NCI-H446 (cell line): ENCODE data around the gene PBX3.

Experiments used
- DNase-seq, 2 experiments: peaks; one replicate each; lab custom pipeline; 2025; lab: John Stamatoyannopoulos, UW

PBX3 gene

GRCh38 chr9:125996791-125997190 is 249.6 kb downstream of the PBX3 start:
- no peak for DNase-seq

- DNase-seq: no peak
Observed at GRCh38 chr9:125997196-125997823, 250.1 kb downstream of the PBX3 start.

- DNase-seq: no peak
Observed at GRCh38 chr9:125998837-125999503, 251.8 kb downstream of the PBX3 start.

GRCh38 chr9:125999504-125999881 is 252.3 kb downstream of the PBX3 start:
- DNase-seq: no peak

- no peak for DNase-seq
Observed at GRCh38 chr9:126000256-126000655, 253.1 kb downstream of the PBX3 start.

GRCh38 chr9:126000731-126001580 is 253.8 kb downstream of the PBX3 start:
- no peak for DNase-seq

- DNase-seq: no peak
Observed at GRCh38 chr9:126001581-126002225, 254.5 kb downstream of the PBX3 start.

- DNase-seq: no peak
Observed at GRCh38 chr9:126002476-126003350, 255.5 kb downstream of the PBX3 start.

GRCh38 chr9:126009047-126009446 is 261.9 kb downstream of the PBX3 start:
- no peak for DNase-seq

- no peak for DNase-seq
Observed at GRCh38 chr9:126014726-126015125, 267.6 kb downstream of the PBX3 start.

- DNase-seq: no peak
Observed at GRCh38 chr9:126015424-126015823, 268.3 kb downstream of the PBX3 start.

- no peak for DNase-seq
Observed at GRCh38 chr9:126016579-126017290, 269.6 kb downstream of the PBX3 start.
